ENCODE measurements around the gene ZDHHC6. TPM values are rescaled to one million over a fixed set of nuclear protein-coding genes. Genes with fewer than 3 reads are reported as not detected.

The ZDHHC6 gene
- total RNA-seq, 1 experiment from 2014 or later: 35.2 TPM

DNA sequence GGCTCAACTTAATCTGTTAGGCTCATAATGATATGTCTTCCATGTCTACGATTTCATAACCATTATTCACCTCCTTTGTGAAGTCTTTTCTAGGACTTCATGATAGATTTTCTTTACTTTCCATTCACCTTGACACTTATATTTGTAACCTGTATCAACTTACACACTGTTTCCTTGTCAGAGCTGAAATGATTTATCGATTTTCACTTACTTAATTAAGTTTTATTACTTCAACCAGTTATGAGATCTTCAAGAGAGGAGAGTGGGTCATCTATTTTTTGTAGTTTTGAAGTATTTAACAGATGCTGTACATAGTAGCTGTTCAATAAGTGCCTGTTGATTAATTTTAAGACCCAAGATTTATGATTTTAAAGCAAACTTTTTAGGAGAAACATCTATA lies 37.7 kb upstream of the ZDHHC6 start:
- Histone ChIP-seq H3K4me2 (ENCODE audit: insufficient read depth, insufficient read length, low read length) (no peak overlapping the region), H3K79me1 (ENCODE audit: insufficient read depth, low read depth, low read length, poor library complexity, severe bottlenecking) (no peaks in the 10 kb centered on the region), H2BK20ac (ENCODE audit: low read depth, low read length, poor library complexity, severe bottlenecking) (no peak overlapping the region), H4K91ac (ENCODE audit: insufficient read length, low read depth, low read length) (no peak overlapping the region), H3K18ac (ENCODE audit: insufficient read length, low read depth, low read length) (no peak overlapping the region), H2BK120ac (ENCODE audit: low read depth, low read length, poor library complexity, severe bottlenecking) (no peak overlapping the region), H3K14ac (ENCODE audit: insufficient read depth, low read length) (no peak overlapping the region), H3K9ac (ENCODE audit: extremely low read depth, insufficient read length, low read length) (no peak overlapping the region), H3K79me2 (ENCODE audit: insufficient read depth, low read length) (no peaks in the 10 kb centered on the region), H3K23ac (ENCODE audit: insufficient read length, low read depth, low read length) (no peak overlapping the region), H3K4ac (ENCODE audit: low read depth, low read length) (no peak overlapping the region), H2AK5ac (ENCODE audit: insufficient read length, low read length) (no peak overlapping the region), H4K5ac (ENCODE audit: insufficient read length, low read depth, low read length) (no peak overlapping the region), H4K20me1 (ENCODE audit: control insufficient read depth, insufficient read depth, insufficient read length) (no peaks in the 10 kb centered on the region), H3K9me3 (ENCODE audit: control insufficient read depth, low read depth, low read length) (no peaks in the 10 kb centered on the region), H2BK15ac (ENCODE audit: low read depth, low read length) (no peak overlapping the region), H3K23me2 (ENCODE audit: insufficient read length, low read depth, low read length, poor library complexity, severe bottlenecking) (no peaks in the 10 kb centered on the region), H2BK12ac (ENCODE audit: insufficient read length, low read depth, low read length) (no peak overlapping the region), H2AFZ (ENCODE audit: low read length) (no peak overlapping the region), H4K8ac (replicated peaks; ENCODE audit: insufficient read length, low read depth, low read length) (no peak overlapping the region), H3K27ac (ENCODE audit: insufficient read length, low read depth, low read length) (no peak overlapping the region), H3K4me1 (ENCODE audit: insufficient read depth, low read length) (no peaks in the 10 kb centered on the region), H3K56ac (ENCODE audit: insufficient read length, low read depth, low read length) (no peak overlapping the region), H3T11ph (ENCODE audit: low read length) (no peak overlapping the region), H3K27me3 (ENCODE audit: insufficient read depth, low read length) (no peaks in the 10 kb centered on the region), H2BK5ac (ENCODE audit: insufficient read length, low read length) (no peak overlapping the region)
- Mint-ChIP-seq H3K27me3 (ENCODE audit: low read depth) (no peaks in the 10 kb centered on the region), H3K36me3 (ENCODE audit: insufficient read depth in 1 of 3, low read depth in 3 of 3) (no peaks in the 10 kb centered on the region), H3K27ac (no peak overlapping the region), H3K9me3 (no peaks in the 10 kb centered on the region), H3K4me1 (no peaks in the 10 kb centered on the region), H3K4me3 (no peak overlapping the region)
- no CpG with 5 or more reads among the region's 2 CpGs for WGBS (ENCODE audit: extremely low coverage, insufficient read length, low lambda C conversion rate)
- TF ChIP-seq, protein P1, sequence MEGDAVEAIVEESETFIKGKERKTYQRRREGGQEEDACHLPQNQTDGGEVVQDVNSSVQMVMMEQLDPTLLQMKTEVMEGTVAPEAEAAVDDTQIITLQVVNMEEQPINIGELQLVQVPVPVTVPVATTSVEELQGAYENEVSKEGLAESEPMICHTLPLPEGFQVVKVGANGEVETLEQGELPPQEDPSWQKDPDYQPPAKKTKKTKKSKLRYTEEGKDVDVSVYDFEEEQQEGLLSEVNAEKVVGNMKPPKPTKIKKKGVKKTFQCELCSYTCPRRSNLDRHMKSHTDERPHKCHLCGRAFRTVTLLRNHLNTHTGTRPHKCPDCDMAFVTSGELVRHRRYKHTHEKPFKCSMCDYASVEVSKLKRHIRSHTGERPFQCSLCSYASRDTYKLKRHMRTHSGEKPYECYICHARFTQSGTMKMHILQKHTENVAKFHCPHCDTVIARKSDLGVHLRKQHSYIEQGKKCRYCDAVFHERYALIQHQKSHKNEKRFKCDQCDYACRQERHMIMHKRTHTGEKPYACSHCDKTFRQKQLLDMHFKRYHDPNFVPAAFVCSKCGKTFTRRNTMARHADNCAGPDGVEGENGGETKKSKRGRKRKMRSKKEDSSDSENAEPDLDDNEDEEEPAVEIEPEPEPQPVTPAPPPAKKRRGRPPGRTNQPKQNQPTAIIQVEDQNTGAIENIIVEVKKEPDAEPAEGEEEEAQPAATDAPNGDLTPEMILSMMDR (conservative IDR thresholded peaks at IDR 0.05): no peak
- no peak for DNase-seq

Data from H9 (cell line).